ENCODE measurements around the gene OSBPL9. TPM values are rescaled to one million over a fixed set of nuclear protein-coding genes. Genes with fewer than 3 reads are reported as not detected.
"Not testable (repeated sequence)": the region's sequence is repeated elsewhere in the genome, so short reads cannot be mapped to it uniquely, and the experiment has no call there.

Gene OSBPL9
- total RNA-seq, 1 donor from 2014 or later = 54.1 TPM

GRCh38 chr1:51666478-51666877 is 49.6 kb downstream of the OSBPL9 start:
- DNase-seq = no peak

DNA sequence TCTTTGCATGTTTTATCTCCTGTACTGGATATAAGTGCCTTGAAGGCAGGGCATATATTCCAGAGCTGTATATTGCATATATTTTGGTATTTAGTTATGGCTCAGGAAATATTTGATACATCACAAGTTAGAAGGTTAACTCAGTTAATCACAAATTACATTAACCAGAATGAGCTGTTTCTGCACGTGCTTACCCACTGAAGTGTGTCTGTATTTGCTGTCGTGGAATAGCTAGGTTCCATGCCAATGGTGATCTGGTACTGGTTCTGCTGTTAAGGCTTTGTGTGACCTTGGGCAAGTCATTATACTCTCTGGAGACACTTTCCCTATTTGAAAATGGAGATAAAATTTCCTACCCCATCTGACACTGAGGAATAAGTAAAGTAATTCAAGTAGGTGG is 50.7 kb downstream of the OSBPL9 start:
- no peak for DNase-seq

DNA sequence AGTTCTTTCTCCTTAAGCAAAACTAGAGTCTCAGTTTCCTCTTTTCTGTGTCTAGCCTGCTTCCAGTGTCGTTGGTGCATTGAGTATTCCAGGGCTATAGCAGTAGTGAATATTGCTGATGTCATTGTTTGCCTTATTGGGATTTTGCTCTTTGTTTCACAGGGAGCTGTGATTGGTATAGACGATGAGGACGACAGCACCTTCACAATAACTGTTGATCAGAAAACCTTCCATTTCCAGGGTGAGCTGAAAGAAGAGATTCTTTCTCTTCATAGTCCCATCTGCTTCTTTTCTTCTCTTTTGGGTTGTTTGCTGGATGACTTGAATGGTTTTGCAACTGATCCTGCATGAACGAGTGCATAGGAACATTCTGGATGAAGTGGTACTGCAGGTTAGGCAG is 52.4 kb downstream of the OSBPL9 start:
- no peak for DNase-seq

- no peak for DNase-seq
Observed at GRCh38 chr1:51669816-51670215, 52.9 kb downstream of the OSBPL9 start.

GRCh38 chr1:51671527-51672325 is 54.8 kb downstream of the OSBPL9 start:
- no peak for DNase-seq

DNA sequence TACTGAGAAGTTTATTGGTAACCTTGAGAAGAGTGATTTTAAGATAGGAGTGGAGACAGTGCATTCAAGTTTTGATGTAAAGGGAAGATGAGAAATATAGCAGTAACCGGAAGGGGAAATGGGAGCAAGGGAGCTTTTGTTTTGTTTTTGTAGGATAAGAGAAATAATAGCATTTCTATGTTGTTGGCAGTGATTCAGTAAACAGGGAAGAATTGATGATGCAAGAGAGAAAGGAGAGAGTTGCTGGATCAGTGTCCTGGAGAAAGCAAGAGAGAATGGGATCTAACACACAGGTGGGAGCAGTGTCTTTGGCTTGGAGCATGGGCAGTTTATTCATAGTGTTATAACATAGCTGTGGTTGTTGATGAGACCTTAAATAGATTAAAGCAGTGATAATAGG is 56.4 kb downstream of the OSBPL9 start:
- no peak for DNase-seq

GRCh38 chr1:51675177-51675780 is 58.4 kb downstream of the OSBPL9 start:
- DNase-seq = no peak

GRCh38 chr1:51679435-51679834 is 62.5 kb downstream of the OSBPL9 start:
- no peak for DNase-seq

- no peak for DNase-seq
Observed at GRCh38 chr1:51684776-51685175, 67.9 kb downstream of the OSBPL9 start.

DNA sequence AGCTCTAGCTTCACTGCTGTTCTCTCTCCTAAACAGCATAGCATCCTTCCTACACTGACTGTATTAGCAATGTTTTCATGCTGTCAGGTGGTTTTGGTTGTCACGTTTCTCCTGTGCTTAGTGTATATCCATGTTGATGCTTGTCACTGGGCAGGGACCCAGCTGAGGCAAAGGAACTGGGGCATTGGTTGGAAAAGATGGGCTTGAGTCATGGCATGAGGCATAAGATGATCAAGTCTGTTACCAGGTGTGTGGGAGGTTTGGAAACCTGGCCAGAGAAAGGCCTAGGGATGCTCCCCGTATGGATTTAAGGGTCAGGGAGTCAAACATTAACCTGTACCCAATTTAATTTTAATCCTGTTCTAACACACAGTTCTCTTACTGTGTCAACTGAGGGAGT is 69.6 kb downstream of the OSBPL9 start:
- no peak for DNase-seq

- DNase-seq = peak; percentile 5
Observed at GRCh38 chr1:51689075-51689440, 72.2 kb downstream of the OSBPL9 start.

- no peak for DNase-seq
Observed at GRCh38 chr1:51689643-51690042, 72.8 kb downstream of the OSBPL9 start.

DNA sequence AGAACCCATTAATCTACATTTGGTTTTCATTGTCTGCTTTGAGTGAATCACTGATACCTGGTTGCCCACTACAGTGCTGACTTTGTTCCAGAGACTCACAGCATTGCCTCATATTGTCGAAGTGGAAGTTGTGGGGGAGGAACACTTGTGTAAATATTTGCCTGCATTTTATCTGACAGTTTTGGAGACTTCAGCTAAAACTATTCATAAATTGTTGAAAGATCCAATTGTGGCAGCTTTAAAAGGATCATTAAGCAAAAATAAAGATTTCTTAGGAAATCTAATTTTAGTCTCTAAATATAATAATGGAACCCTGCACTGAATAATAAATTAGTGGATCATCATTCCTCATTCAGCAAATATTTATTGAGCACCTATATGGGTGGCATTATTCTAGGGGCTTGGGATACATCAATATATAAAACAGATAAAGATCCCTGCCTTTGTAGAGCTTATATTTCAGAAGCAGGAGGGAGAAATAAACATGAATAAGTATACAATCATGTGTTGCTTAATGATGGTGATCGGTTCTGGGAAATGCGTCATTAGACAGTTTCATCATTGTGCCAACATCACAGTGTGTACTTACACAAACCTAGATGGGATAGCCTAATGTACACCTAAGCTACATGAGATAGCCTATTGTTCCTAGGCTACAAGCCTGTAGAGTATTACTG is 73.5 kb downstream of the OSBPL9 start:
- no peak for DNase-seq

DNA sequence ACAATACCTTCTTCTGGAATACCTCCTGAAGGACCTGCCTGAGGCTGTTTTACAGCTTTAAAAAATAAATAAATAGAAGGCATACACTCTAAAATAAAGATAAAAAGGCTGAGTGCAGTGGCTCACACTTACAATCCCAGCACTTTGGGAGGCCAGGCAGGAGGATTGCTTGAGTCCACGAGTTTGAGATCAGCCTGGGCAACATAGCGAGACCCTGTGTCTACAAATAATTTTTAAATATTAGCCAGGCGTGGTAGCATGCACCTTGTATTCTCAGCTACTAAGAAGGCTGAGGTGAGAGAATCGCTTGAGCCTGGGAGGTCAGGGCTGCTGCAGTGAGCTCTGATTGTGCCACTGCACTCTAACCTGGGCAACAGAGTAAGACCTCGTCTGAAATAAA is 75.0 kb downstream of the OSBPL9 start:
- no peak for DNase-seq

GRCh38 chr1:51693419-51694155 is 76.7 kb downstream of the OSBPL9 start:
- DNase-seq = no peak

DNA sequence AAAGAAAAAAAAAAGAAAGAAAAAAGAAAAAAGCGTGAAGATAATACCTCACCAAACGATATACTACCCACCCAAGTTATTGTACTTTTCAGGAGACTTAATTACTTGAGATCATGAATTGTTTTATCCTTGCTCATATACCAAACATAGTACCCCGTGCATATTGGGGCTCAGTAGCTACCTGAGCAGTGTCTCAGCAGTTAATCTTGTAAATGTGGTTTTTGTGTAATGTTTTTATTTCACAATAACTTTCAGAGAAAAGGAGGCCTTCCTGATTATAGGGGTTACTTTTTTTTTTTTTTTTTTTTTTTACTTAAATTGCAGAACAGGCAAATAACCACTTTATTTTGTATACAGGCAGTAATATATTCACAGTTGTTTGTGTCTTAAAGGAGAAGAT is 80.3 kb downstream of the OSBPL9 start:
- no peak for DNase-seq

- DNase-seq = no peak
Observed at GRCh38 chr1:51699391-51699790, 82.5 kb downstream of the OSBPL9 start.

GRCh38 chr1:51701782-51702181 is 84.9 kb downstream of the OSBPL9 start:
- DNase-seq = not testable (repeated sequence)

- not testable (repeated sequence) for DNase-seq
Observed at GRCh38 chr1:51702220-51702619, 85.3 kb downstream of the OSBPL9 start.

DNA sequence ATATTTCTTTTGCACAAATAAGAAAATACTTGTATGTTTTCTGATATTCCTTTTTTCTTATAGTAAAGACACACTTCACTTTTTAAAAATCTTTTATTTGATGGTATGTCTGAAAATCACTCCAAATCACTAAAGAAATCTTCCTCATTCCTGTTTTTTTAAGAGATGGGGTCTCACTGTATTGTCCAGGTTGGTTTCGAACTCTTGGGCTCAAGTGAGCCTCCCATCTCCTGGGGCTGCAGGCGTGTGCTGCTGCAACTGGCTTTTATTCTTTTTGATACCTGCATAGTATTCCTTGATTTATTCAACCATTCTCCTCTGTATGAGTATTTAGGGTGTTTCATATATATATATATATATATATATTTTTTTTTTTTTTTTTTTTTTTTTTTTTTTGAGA is 88.1 kb downstream of the OSBPL9 start:
- DNase-seq = no peak

DNA sequence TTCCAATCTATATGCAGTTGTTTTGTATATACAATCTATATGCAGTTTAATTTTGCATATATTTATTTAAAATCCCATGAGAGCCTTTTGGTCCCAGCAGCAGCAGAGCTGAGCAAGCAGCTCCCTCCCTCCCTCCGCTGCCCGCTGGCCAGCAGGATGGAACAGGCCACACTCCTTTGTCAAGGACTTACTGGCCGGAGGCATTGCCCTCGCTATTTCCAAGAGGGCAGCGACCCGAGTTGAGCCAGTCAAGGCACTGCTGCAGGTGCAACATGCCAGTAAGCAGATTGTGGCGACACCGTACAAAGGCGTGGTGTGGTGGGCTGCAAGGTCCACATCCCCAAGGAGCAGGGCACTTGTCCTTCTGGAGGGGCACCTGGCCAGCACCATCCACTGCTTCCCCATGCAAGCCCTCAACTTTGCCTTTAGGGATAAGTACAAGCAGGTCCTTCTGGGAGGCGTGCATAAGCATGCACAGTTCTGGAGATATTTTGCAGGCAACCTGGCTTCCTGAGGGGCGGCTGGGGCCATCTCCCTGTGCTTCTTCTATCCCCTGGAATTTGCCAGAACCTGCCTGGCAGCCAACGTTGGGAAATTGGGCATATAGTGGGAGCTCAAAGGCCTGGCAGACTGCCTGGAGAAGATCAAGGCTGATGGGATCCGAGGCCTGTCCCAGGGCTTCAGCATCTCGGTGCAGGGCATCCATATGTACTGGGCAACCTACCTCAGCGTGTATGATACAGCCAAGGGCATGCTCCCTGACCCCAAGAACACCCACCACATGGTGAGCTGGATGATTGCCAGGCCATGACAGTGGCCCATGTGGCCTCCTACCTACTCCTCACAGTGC is 92.2 kb downstream of the OSBPL9 start:
- DNase-seq = no peak

- no peak for DNase-seq
Observed at GRCh38 chr1:51709951-51710350, 93.1 kb downstream of the OSBPL9 start.
